Epithelial cell of esophagus (primary cell): Measurements from ENCODE around the gene RAD51B.

Experiments
- DNase-seq: peaks from one replicate; pipeline ENCODE4 v3.0.0; 2010; ENCODE audit warnings: low read depth
- H3K4me3 ChIP-seq: 2 replicates; pipeline ENCODE4 v1.5.1; 2011; ENCODE audit warnings: mild to moderate bottlenecking, low read length, control low read depth
- CTCF ChIP-seq: IDR thresholded peaks from 2 replicates; pipeline ENCODE4 v1.5.1; 2011; ENCODE audit warnings: low read depth, mild to moderate bottlenecking, low read length, control low read depth, inconsistent platforms; ENCODE audit not compliant: insufficient read depth; ENCODE audit errors: missing control alignments

The RAD51B gene

GRCh38 chr14:68633131-68633991, 813.8 kb downstream of the RAD51B start:
- no peak for TF ChIP-seq CTCF
- no peak for DNase-seq
- H3K4me3 ChIP-seq = no peak overlapping the region

- no peak for TF ChIP-seq CTCF
- no peak overlapping the region for H3K4me3 ChIP-seq
- no peak for DNase-seq
Observed at GRCh38 chr14:68634332-68634731, 814.8 kb downstream of the RAD51B start.

GRCh38 chr14:68634874-68635595, 815.5 kb downstream of the RAD51B start:
- DNase-seq = no peak
- TF ChIP-seq CTCF = no peak
- no peak overlapping the region for H3K4me3 ChIP-seq

- no peak for TF ChIP-seq CTCF
- DNase-seq = no peak
- no peak overlapping the region for H3K4me3 ChIP-seq
Observed at GRCh38 chr14:68636597-68636996, 817.0 kb downstream of the RAD51B start.

- TF ChIP-seq CTCF = no peak
- H3K4me3 ChIP-seq = no peak overlapping the region
- peak; percentile 14 for DNase-seq
Observed at GRCh38 chr14:68637106-68638021, 817.8 kb downstream of the RAD51B start.

GRCh38 chr14:68638141-68638999, 818.8 kb downstream of the RAD51B start:
- no peak overlapping the region for H3K4me3 ChIP-seq
- no peak for DNase-seq
- no peak for TF ChIP-seq CTCF
